Frontal cortex (tissue), 4 donors: ENCODE measurements around the gene ZNF761. TPM values are rescaled to one million over a fixed set of nuclear protein-coding genes. Genes with fewer than 3 reads are reported as not detected.
"Not testable (repeated sequence)": the region's sequence is repeated elsewhere in the genome, so short reads cannot be mapped to it uniquely, and the experiment has no call there.

Experiments
- DNase-seq, 2 donors: peaks; one replicate each; pipeline ENCODE4 v3.0.0; 2012; ENCODE audit warnings: low spot score in 2 of 2
- FAIRE-seq: peaks from 2 replicates; lab custom pipeline; 2012; peaks lifted over from hg19 to GRCh38; lab: Jason Lieb, UNC
- total RNA-seq: library from RNA; depleted of rRNA; stranded (reverse); fragments of >200 nt; gene quantifications from one replicate; pipeline ENCODE4 v1.2.3, GENCODE V29; 2014
- donor health status: control.
- donor health status: control.
- donor health status: control.

Gene ZNF761
- total RNA-seq: 18.8 TPM

GRCh38 chr19:53431399-53432087 lies at the start of gene ZNF761:
Gene ZNF761, plus strand, starts transcription at chr19:53431984. Its CDS starts 15,285 bp downstream, at chr19:53447269.
- FAIRE-seq (no peak), DNase-seq (peak; percentile 74 to 87)

- DNase-seq (no peak), FAIRE-seq (no peak)
Measured at GRCh38 chr19:53388168-53388567, 43.6 kb upstream of the ZNF761 start.

GRCh38 chr19:53388904-53389303 lies 42.9 kb upstream of the ZNF761 start:
- FAIRE-seq (no peak), DNase-seq (no peak)

- DNase-seq: no peak
- FAIRE-seq: no peak
Measured at GRCh38 chr19:53389571-53389970, 42.2 kb upstream of the ZNF761 start.

- no peak for FAIRE-seq
- DNase-seq: no peak
Measured at GRCh38 chr19:53389978-53390377, 41.8 kb upstream of the ZNF761 start.

- peak in 1 of 2 donors; percentile 12 for DNase-seq
- FAIRE-seq: no peak
Measured at GRCh38 chr19:53394522-53394973, 37.2 kb upstream of the ZNF761 start.

GRCh38 chr19:53394974-53395839 lies 36.6 kb upstream of the ZNF761 start, which contains the start of gene ZNF765:
Gene ZNF765, plus strand, starts transcription at chr19:53395149. Its CDS starts 2,867 bp downstream, at chr19:53398016.
- DNase-seq (peak; percentile 85 to 89), FAIRE-seq (no peak)

- DNase-seq, FAIRE-seq: not testable (repeated sequence)
Measured at GRCh38 chr19:53395840-53396524, 35.8 kb upstream of the ZNF761 start.

GRCh38 chr19:53396525-53396868 lies 35.3 kb upstream of the ZNF761 start:
- FAIRE-seq (no peak), DNase-seq (no peak)

GRCh38 chr19:53397918-53398317 lies 33.9 kb upstream of the ZNF761 start:
- not testable (repeated sequence) for DNase-seq, FAIRE-seq

- no peak for DNase-seq
- FAIRE-seq: no peak
Measured at GRCh38 chr19:53409505-53410204, 22.1 kb upstream of the ZNF761 start.

- not testable (repeated sequence) for DNase-seq, FAIRE-seq
Measured at GRCh38 chr19:53420520-53421315, 11.1 kb upstream of the ZNF761 start.

GRCh38 chr19:53422551-53422950 lies 9.2 kb upstream of the ZNF761 start:
- FAIRE-seq: no peak
- no peak for DNase-seq

- FAIRE-seq: not testable (repeated sequence)
Measured at GRCh38 chr19:53423074-53423473, 8.7 kb upstream of the ZNF761 start.

GRCh38 chr19:53423680-53424079 lies 8.1 kb upstream of the ZNF761 start:
- FAIRE-seq: not testable (repeated sequence)
- peak in 1 of 2 donors; percentile 6 for DNase-seq

More at GRCh38 chr19:53423074-53423473, 8.7 kb upstream of the ZNF761 start:
- not testable (repeated sequence) for DNase-seq

- FAIRE-seq: no peak
- DNase-seq: peak; percentile 41 to 60
Measured at GRCh38 chr19:53424968-53425597, 6.7 kb upstream of the ZNF761 start.

- peak in 1 of 2 donors; percentile 7 for DNase-seq
- FAIRE-seq: no peak
Measured at GRCh38 chr19:53432088-53432661, 391 bp downstream of the ZNF761 start.

GRCh38 chr19:53443809-53444208 lies 12.0 kb downstream of the ZNF761 start:
- not testable (repeated sequence) for DNase-seq, FAIRE-seq
